GM12891 (cell line): ENCODE data around the gene P2RY8.

Experiments
- POLR2A ChIP-seq: IDR thresholded peaks from 2 replicates; pipeline ENCODE4 v1.6.1; 2011; ENCODE audit warnings: low read depth, low read length, control low read depth
- POLR2AphosphoS5 ChIP-seq: IDR thresholded peaks from 2 replicates; pipeline ENCODE4 v1.6.1; 2011; ENCODE audit warnings: low read depth, low read length, control low read depth
- POU2F2 ChIP-seq: IDR thresholded peaks from 2 replicates; pipeline ENCODE4 v1.6.1; 2011; ENCODE audit warnings: low read depth, mild to moderate bottlenecking, control low read depth, low read length, moderate library complexity
- SPI1 ChIP-seq: IDR thresholded peaks from 2 replicates; pipeline ENCODE4 v1.6.1; 2011; ENCODE audit warnings: low read depth, low read length, control low read depth

DNA sequence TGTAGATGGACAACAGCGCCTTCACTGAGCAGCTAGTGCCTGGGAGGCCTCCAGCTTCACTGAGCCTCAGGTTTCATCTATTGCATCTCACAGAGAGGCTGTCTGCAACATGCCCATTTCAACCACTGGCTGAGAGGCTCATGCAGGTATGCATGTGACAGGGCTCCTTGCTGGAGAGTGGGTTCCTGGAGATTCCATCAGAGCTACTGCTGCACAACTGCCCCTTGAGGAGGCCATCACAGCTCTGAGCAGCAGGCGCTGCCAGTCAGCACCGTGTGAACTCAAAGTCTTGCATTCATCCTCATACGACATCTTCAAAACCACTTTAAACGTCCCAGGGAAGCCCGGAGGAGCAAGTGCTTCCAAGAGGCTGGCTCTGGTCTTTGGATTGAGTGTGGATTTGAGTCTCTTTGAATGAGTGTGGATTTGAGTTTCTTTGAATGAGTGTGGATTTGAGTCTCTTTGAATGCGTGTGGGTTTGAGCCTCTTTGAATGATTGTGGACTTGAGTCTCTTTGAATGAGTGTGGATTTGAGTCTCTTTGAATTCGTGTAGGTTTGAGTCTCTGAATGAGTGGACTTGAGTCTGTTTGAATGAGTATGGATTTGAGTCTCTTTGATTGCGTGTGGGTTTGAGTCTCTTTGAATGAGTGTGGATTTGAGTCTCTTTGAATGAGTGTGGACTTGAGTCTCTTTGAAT lies 8.7 kb downstream of the P2RY8 start:
- no peak for TF ChIP-seq POLR2A
- no peak for TF ChIP-seq POLR2AphosphoS5
- TF ChIP-seq SPI1: no peak
- TF ChIP-seq POU2F2: no peak
